HEK293 (cell line): ENCODE measurements around the gene LHX6.

Experiments used
- CTCF ChIA-PET: fragments of 350-600 bp; formaldehyde crosslinking; extraction: SDS; loops from one replicate; lab custom pipeline; 2021; ENCODE audit warnings: antibody characterized with exemption; lab: Yijun Ruan, JAX
- POLR2A ChIA-PET: fragments of 300-600 bp; formaldehyde crosslinking; extraction: SDS; loops from one replicate; lab custom pipeline; 2020; ENCODE audit warnings: antibody characterized with exemption, inconsistent platforms; lab: Yijun Ruan, JAX
- H3K27ac ChIP-seq: fragments of 200-500 bp; sonication (Bioruptor generic); 2 replicates; pipeline ENCODE4 v1.5.1; 2014; ENCODE audit warnings: low read depth, low read length, control low read depth, inconsistent platforms; ENCODE audit errors: extremely low read depth
- H3K36me3 ChIP-seq, 2 experiments: fragments of 200-500 bp in 1 of 2; sonication (Bioruptor generic) in 1 of 2; 1 replicate in 1 of 2; 2 replicates in 1 of 2; pipeline ENCODE4 v1.5.1; 2014 to 2017; ENCODE audit warnings: inconsistent platforms in 2 of 2, low read length in 2 of 2; ENCODE audit not compliant: control insufficient read depth in 2 of 2, insufficient read depth in 1 of 2
- H3K4me1 ChIP-seq: fragments of 200-500 bp; sonication (Bioruptor generic); 2 replicates; pipeline ENCODE4 v1.5.1; 2014; ENCODE audit warnings: mild to moderate bottlenecking, low read length, inconsistent platforms; ENCODE audit not compliant: control insufficient read depth, insufficient read depth
- H3K4me3 ChIP-seq: 2 replicates; pipeline ENCODE4 v1.5.1; 2011; ENCODE audit warnings: low read depth, mild to moderate bottlenecking, control low read depth, low read length, moderate library complexity
- H3K9me3 ChIP-seq: fragments of 200-500 bp; sonication (Bioruptor generic); 2 replicates; pipeline ENCODE4 v1.5.1; 2014; ENCODE audit warnings: low read depth, low read length, inconsistent platforms; ENCODE audit not compliant: control insufficient read depth, insufficient read depth
- GLIS2 ChIP-seq: fragments of 450-650 bp; formaldehyde crosslinking; IDR thresholded peaks from 2 replicates; pipeline ENCODE4 v1.5.1; 2016; ENCODE audit warnings: missing biosample characterization, missing genetic modification characterization
- KLF1 ChIP-seq: fragments of 450-650 bp; formaldehyde crosslinking; IDR thresholded peaks from 2 replicates; pipeline ENCODE4 v1.5.1; 2016; ENCODE audit warnings: missing biosample characterization, missing genetic modification characterization
- KLF10 ChIP-seq: fragments of 450-650 bp; IDR thresholded peaks from 2 replicates; pipeline ENCODE4 v1.5.1; 2018; ENCODE audit warnings: missing biosample characterization, mild to moderate bottlenecking, missing genetic modification characterization
- PRDM10 ChIP-seq: fragments of 450-650 bp; formaldehyde crosslinking; IDR thresholded peaks from 2 replicates; pipeline ENCODE4 v1.5.1; 2016; ENCODE audit warnings: missing biosample characterization, missing genetic modification characterization
- RBAK ChIP-seq: fragments of 450-650 bp; formaldehyde crosslinking; IDR thresholded peaks from 2 replicates; pipeline ENCODE4 v1.5.1; 2016; ENCODE audit warnings: missing biosample characterization, missing genetic modification characterization
- SP2 ChIP-seq: fragments of 450-650 bp; formaldehyde crosslinking; IDR thresholded peaks from 2 replicates; pipeline ENCODE4 v1.5.1; 2016; ENCODE audit warnings: missing biosample characterization, missing genetic modification characterization
- YY2 ChIP-seq: fragments of 450-650 bp; formaldehyde crosslinking; IDR thresholded peaks from 2 replicates; pipeline ENCODE4 v1.5.1; 2016; ENCODE audit warnings: missing biosample characterization, missing genetic modification characterization
- ZBTB7A ChIP-seq: fragments of 450-650 bp; formaldehyde crosslinking; IDR thresholded peaks from 2 replicates; pipeline ENCODE4 v1.5.1; 2016; ENCODE audit warnings: low read depth, missing biosample characterization, missing genetic modification characterization
- ZNF132 ChIP-seq: fragments of 450-650 bp; formaldehyde crosslinking; IDR thresholded peaks from 2 replicates; pipeline ENCODE4 v1.5.1; 2017; ENCODE audit warnings: missing biosample characterization, missing genetic modification characterization, borderline replicate concordance
- ZNF175 ChIP-seq: fragments of 450-650 bp; formaldehyde crosslinking; IDR thresholded peaks from 2 replicates; pipeline ENCODE4 v1.5.1; 2016; ENCODE audit warnings: missing biosample characterization, missing genetic modification characterization
- ZNF19 ChIP-seq: fragments of 450-650 bp; formaldehyde crosslinking; IDR thresholded peaks from 2 replicates; pipeline ENCODE4; 2016; ENCODE audit warnings: missing biosample characterization, missing genetic modification characterization, low read depth
- ZNF202 ChIP-seq: fragments of 450-650 bp; formaldehyde crosslinking; IDR thresholded peaks from 2 replicates; pipeline ENCODE4 v1.5.1; 2016; ENCODE audit warnings: missing biosample characterization, missing genetic modification characterization, borderline replicate concordance
- ZNF362 ChIP-seq: fragments of 450-650 bp; formaldehyde crosslinking; IDR thresholded peaks from 2 replicates; pipeline ENCODE4 v1.5.1; 2016; ENCODE audit warnings: missing biosample characterization, missing genetic modification characterization
- ZNF416 ChIP-seq: fragments of 450-650 bp; formaldehyde crosslinking; IDR thresholded peaks from 2 replicates; pipeline ENCODE4 v1.5.1; 2016; ENCODE audit warnings: missing biosample characterization, missing genetic modification characterization
- ZNF544 ChIP-seq: fragments of 450-650 bp; formaldehyde crosslinking; IDR thresholded peaks from 2 replicates; pipeline ENCODE4 v1.5.0; 2017; ENCODE audit warnings: missing biosample characterization, missing genetic modification characterization
- ZNF626 ChIP-seq: fragments of 450-650 bp; sonication (Bioruptor Pico); formaldehyde crosslinking; IDR thresholded peaks from 2 replicates; pipeline ENCODE4 v1.5.1; 2018; ENCODE audit warnings: missing biosample characterization, missing genetic modification characterization, inconsistent platforms
- ZNF639 ChIP-seq: fragments of 450-650 bp; formaldehyde crosslinking; IDR thresholded peaks from 2 replicates; pipeline ENCODE4 v1.5.1; 2016; ENCODE audit warnings: missing biosample characterization, missing genetic modification characterization
- ZNF645 ChIP-seq: fragments of 450-650 bp; formaldehyde crosslinking; IDR thresholded peaks from 2 replicates; pipeline ENCODE4; 2016; ENCODE audit warnings: missing biosample characterization, missing genetic modification characterization
- ZNF654 ChIP-seq: fragments of 450-650 bp; formaldehyde crosslinking; IDR thresholded peaks from 2 replicates; pipeline ENCODE4 v1.5.1; 2016; ENCODE audit warnings: low read depth, missing biosample characterization, missing genetic modification characterization
- ZNF747 ChIP-seq: fragments of 450-650 bp; formaldehyde crosslinking; IDR thresholded peaks from 2 replicates; pipeline ENCODE4 v1.5.1; 2016; ENCODE audit warnings: missing biosample characterization, missing genetic modification characterization
- ZSCAN16 ChIP-seq: fragments of 450-650 bp; formaldehyde crosslinking; IDR thresholded peaks from 2 replicates; pipeline ENCODE4 v1.5.1; 2016; ENCODE audit warnings: missing biosample characterization, missing genetic modification characterization
- TF ChIP-seq, protein P1 (sequence below): IDR thresholded peaks from 2 replicates; pipeline ENCODE4 v1.6.1; 2011; ENCODE audit warnings: mild to moderate bottlenecking, low read depth, low read length, borderline replicate concordance
- TF ChIP-seq, protein P2 (sequence below): fragments of 450-650 bp; formaldehyde crosslinking; IDR thresholded peaks from 2 replicates; pipeline ENCODE4 v1.5.1; 2017; ENCODE audit warnings: missing biosample characterization, missing genetic modification characterization

The LHX6 gene

GRCh38 chr9:122190597-122191381, 38.0 kb downstream of the LHX6 start:
- ChIA-PET POLR2A (interaction anchor here (1.6 kb wide), 1 partner anchor 23 kb away, joined by 4 read pairs; no protein-coding TSS in a partner anchor), CTCF (interaction anchor here (0.7 to 1.3 kb wide), 3 partner anchors 9 to 225 kb away, joined by 3 to 4 read pairs (median 3); no protein-coding TSS in a partner anchor)
- no peak for TF ChIP-seq ZNF544
- no peak for TF ChIP-seq KLF10 (tag by site-specific recombination)
- TF ChIP-seq GLIS2 (tag by site-specific recombination), result no peak
- TF ChIP-seq ZNF132 (tag by site-specific recombination), result no peak
- no peak overlapping the region for H3K4me3 ChIP-seq
- H3K27ac ChIP-seq, result no peak overlapping the region
- H3K9me3 ChIP-seq, result no peaks in the 10 kb centered on the region
- H3K36me3 ChIP-seq, result no peaks in the 10 kb centered on the region
- H3K4me1 ChIP-seq, result no peaks in the 10 kb centered on the region

DNA sequence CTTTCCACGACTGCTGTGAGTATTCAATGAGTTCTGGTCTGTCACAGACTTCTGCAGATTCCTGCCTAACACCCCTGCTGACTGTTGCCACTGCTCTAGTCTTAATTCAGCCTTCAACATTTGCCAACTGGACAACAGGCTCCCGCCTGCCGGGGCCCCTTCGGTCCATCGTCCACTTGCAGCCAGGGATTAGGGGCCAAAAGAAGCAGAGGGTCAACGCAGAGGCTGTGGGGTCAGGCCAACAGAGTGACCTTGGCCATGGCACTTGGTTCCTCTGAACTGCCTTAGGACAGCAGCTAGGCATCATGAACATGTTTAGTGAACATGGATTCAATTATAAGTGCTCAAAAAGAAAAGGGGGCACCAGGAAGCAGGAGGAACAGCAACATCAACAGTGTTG, 40.4 kb downstream of the LHX6 start:
- H3K36me3 ChIP-seq, result no peaks in the 10 kb centered on the region
- POLR2A ChIA-PET, result no interaction called here
- TF ChIP-seq ZNF362 (tag by site-specific recombination) (no peak), ZNF416 (tag by site-specific recombination) (no peak), ZBTB7A (no peak), ZNF626 (no peak), ZNF645 (tag by site-specific recombination) (no peak), ZSCAN16 (no peak), ZNF202 (no peak), ZNF175 (tag by site-specific recombination) (no peak), ZNF19 (tag by site-specific recombination) (no peak), YY2 (tag by site-specific recombination) (no peak), RBAK (tag by site-specific recombination) (no peak), ZNF747 (tag by site-specific recombination) (no peak), SP2 (tag by site-specific recombination) (no peak), ZNF639 (tag by site-specific recombination) (no peak), KLF1 (no peak), ZNF654 (no peak), PRDM10 (tag by site-specific recombination) (no peak)
- TF ChIP-seq, protein P1, sequence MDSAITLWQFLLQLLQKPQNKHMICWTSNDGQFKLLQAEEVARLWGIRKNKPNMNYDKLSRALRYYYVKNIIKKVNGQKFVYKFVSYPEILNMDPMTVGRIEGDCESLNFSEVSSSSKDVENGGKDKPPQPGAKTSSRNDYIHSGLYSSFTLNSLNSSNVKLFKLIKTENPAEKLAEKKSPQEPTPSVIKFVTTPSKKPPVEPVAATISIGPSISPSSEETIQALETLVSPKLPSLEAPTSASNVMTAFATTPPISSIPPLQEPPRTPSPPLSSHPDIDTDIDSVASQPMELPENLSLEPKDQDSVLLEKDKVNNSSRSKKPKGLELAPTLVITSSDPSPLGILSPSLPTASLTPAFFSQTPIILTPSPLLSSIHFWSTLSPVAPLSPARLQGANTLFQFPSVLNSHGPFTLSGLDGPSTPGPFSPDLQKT, result no peak
- TF ChIP-seq, protein P2, sequence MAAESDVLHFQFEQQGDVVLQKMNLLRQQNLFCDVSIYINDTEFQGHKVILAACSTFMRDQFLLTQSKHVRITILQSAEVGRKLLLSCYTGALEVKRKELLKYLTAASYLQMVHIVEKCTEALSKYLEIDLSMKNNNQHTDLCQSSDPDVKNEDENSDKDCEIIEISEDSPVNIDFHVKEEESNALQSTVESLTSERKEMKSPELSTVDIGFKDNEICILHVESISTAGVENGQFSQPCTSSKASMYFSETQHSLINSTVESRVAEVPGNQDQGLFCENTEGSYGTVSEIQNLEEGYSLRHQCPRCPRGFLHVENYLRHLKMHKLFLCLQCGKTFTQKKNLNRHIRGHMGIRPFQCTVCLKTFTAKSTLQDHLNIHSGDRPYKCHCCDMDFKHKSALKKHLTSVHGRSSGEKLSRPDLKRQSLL (tag by site-specific recombination), result no peak
- TF ChIP-seq, all 188 proteins: peak for 0
- no peak overlapping the region for H3K27ac ChIP-seq
- no peaks in the 10 kb centered on the region for H3K4me1 ChIP-seq
- no peak overlapping the region for H3K4me3 ChIP-seq
- CTCF ChIA-PET, result interaction anchor here (0.8 kb wide), 1 partner anchor 18 kb away, joined by 3 read pairs; no protein-coding TSS in a partner anchor
- no peaks in the 10 kb centered on the region for H3K9me3 ChIP-seq
